ENCODE measurements around the gene TMEM175. TPM values are rescaled to one million over a fixed set of nuclear protein-coding genes. Genes with fewer than 3 reads are reported as not detected.

Gene TMEM175
- total and polyA plus RNA-seq, 2 of the 4 experiments (the other 2 are of a cell fraction): 7.7 to 41.9 TPM

DNA sequence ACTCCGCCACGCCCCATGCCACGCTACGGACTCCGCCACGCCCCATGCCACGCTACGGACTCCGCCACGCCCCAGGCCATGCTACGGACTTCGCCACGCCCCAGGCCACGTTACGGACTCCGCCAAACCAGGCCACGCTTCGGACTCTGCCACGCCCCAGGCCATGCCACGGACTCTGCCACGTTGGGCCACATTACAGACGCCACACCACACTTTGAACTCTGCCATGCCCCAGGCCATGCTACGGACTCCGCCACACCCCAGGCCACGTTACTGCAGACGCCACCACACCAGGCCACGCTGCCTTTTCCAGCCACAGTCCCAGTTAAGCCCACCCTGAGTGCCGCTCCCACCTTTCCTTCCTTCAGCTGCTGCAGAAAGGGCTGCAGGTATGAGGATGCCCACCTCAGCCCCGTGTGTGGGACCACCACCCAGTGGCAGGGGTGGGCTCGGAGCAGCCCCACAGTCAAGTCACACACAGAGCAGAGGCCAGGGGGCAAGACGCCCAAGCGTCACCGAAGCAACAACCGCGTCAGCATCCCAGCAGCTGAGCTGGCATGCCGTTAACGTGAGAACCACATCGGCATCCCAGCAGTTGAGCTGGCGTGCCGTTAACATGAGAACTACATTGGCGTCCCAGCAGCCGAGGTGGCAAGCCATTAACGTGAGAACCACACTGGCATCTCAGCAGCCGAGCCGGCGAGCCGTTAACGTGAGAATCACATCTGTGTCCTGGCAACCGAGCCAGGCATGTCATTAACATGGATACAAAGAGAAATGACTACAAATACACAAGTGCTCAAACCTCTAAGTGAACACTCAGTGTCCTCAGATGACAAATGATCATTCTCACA is 26.5 kb upstream of the TMEM175 start:
- Histone ChIP-seq H2BK20ac (ENCODE audit: low read depth, low read length) (no peak overlapping the region), H3K56ac (ENCODE audit: extremely low read depth, insufficient read depth, low read length) (no peak overlapping the region), H4K5ac (ENCODE audit: low read depth, low read length) (no peak overlapping the region), H3K4me1 (ENCODE audit: control insufficient read depth, insufficient read depth, low read length) (peaks cover 5% of the 10 kb centered on the region; the same call in 1 of the 2 replicates), H3K79me1 (ENCODE audit: low read depth in 1 of 2, low read length in 2 of 2) (peaks cover 20 to 73% of the 10 kb centered on the region in 2 experiments; a peak in 3 of 4 replicates), H3K27me3 (ENCODE audit: control insufficient read depth, insufficient read depth, low read length) (no peaks in the 10 kb centered on the region), H3K9me1 (ENCODE audit: insufficient read depth, low read length) (peaks cover 7% of the 10 kb centered on the region; the same call in 1 of the 2 replicates), H3K4ac (ENCODE audit: low read depth, low read length) (no peak overlapping the region), H3K9me3 (ENCODE audit: control insufficient read depth, insufficient read depth, low read length) (no peaks in the 10 kb centered on the region), H4K20me1 (ENCODE audit: insufficient read depth, low read length) (peaks cover 55% of the 10 kb centered on the region), H3K9ac (ENCODE audit: low read depth, low read length) (no peak overlapping the region), H3K4me2 (ENCODE audit: low read depth, low read length) (no peak overlapping the region), H2AK5ac (ENCODE audit: low read depth, low read length) (no peak overlapping the region), H3K36me3 (ENCODE audit: control insufficient read depth, insufficient read depth, low read length) (peaks cover 15% of the 10 kb centered on the region), H2BK5ac (ENCODE audit: low read depth, low read length, poor library complexity, severe bottlenecking) (no peak overlapping the region), H3K23ac (ENCODE audit: low read depth, low read length) (no peak overlapping the region), H3K18ac (ENCODE audit: low read depth, low read length) (no peak overlapping the region), H3K14ac (replicated peaks; ENCODE audit: low read depth, low read length) (no peak overlapping the region), H2AFZ (replicated peaks; ENCODE audit: low read length, poor library complexity) (peak overlapping the region; percentile 61), H4K8ac (ENCODE audit: low read depth in 2 of 2, low read length in 2 of 2) (no peak overlapping the region), H4K91ac (ENCODE audit: insufficient read depth, low read depth, low read length) (no peak overlapping the region), H3K27ac (ENCODE audit: insufficient read depth, low read length) (no peak overlapping the region), H2BK120ac (ENCODE audit: low read depth, low read length) (no peak overlapping the region), H2BK15ac (ENCODE audit: low read depth, low read length) (no peak overlapping the region), H3K4me3 (ENCODE audit: insufficient read depth, low read depth, low read length) (no peak overlapping the region), H2AK9ac (replicated peaks; ENCODE audit: low read depth, low read length, poor library complexity) (no peak overlapping the region)
- WGBS, 2 experiments (ENCODE audit: extremely low coverage in 2 of 2, insufficient read length in 1 of 2): 95% methylated on average over 41 of the region's 49 CpGs; no CpG with 5 or more reads in 1 of the 2 experiments
- no peak for DNase-seq
- ATAC-seq (ENCODE audit: low read depth): no peak
- ChIA-PET POLR2A (ENCODE audit: unreplicated experiment) (no interaction called here), CTCF (no interaction called here)
- dilution Hi-C loops (cut with HindIII; ENCODE audit: low sequenced_read_pairs, unreplicated experiment) (no loop called here), intact Hi-C loops (cut with micrococcal nuclease) (no loop called here), in situ Hi-C loops (cut with MboI; ENCODE audit: low sequenced_read_pairs) (no loop called here)
- no TSS peak for BruUV-seq (replicated peaks)
- TF ChIP-seq ELK1 (IDR thresholded peaks at IDR 0.05; ENCODE audit: borderline replicate concordance, low read depth, low read length) (no peak), MAZ (IDR thresholded peaks at IDR 0.05; ENCODE audit: borderline replicate concordance, low read depth, low read length) (no peak), BHLHE40 (IDR thresholded peaks at IDR 0.05; ENCODE audit: low read depth, low read length) (no peak), NFE2L2 (IDR thresholded peaks at IDR 0.05; ENCODE audit: low read depth, low read length) (no peak), RCOR1 (IDR thresholded peaks at IDR 0.05; ENCODE audit: insufficient replicate concordance, low read length) (no peak)
